Fibroblast of the conjunctiva (primary cell): ENCODE results near the gene CASP4.
A peak's percentile ranks its signal among the peaks of the same experiment; 100 is the strongest.
"Not testable (repeated sequence)": the region's sequence is repeated elsewhere in the genome, so short reads cannot be mapped to it uniquely, and the experiment has no call there.

Experiments
- DNase-seq: peaks from one replicate; pipeline ENCODE4 v3.0.0-alpha.2; 2010; ENCODE audit warnings: low read depth

CASP4 gene

GRCh38 chr11:104956528-104956927 lies 11.8 kb downstream of the CASP4 start:
- no peak for DNase-seq

DNA sequence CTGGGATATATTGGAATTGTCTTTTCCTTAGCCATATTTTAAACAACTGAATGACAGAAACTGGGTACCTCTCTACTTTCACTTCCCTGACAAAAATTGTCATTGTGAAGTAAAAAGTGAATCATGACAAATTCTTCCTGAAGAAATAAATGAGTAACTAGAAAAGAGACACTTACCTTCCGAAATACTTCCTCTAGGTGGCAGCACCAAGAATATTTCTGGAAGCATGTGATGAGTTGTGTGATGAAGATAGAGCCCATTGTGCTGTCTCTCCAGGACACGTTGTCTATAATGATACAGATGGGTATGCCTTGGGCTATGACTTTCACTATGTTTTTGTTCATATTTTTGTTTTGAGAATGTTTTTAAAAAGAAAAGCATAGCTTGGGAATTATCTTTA lies 21.5 kb downstream of the CASP4 start:
- peak; percentile 35 for DNase-seq

DNA sequence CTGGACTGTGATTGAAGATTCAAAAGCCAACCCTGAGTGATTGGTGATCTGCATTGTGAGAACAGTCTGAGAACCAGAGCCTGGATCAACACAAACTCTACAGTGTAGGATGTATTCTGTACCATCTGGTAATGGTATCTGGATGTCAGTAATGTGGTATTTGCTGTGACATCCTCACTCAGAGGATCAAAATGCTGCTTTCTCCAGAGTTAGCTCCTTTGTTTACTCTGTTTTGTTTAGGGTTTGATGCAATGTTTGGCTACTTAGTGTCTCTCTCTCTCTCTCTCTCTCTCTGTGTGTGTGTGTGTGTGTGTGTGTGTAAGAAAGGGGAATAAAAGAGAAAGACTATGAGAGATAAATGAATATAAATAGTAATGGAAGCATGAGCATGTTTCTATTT lies 24.3 kb downstream of the CASP4 start:
- no peak for DNase-seq

DNA sequence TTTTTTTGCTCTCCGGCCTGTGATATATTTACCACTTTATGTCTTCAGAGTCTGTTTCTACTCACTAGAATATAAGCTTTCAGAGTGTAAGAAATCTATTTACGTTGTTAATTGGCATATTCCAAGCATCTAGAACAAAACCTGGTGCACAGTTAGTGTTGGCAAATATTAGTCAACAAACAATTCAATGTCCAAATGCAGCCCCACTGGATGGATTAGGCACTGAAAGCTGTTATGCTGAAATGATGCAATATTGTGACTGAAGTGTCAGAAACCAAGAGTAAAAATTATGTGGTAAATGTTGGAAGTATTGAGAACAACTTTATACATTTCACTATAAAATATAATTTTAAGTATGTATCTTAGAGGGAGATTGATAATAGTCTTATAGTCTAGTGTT lies 24.8 kb downstream of the CASP4 start:
- DNase-seq, result no peak

DNA sequence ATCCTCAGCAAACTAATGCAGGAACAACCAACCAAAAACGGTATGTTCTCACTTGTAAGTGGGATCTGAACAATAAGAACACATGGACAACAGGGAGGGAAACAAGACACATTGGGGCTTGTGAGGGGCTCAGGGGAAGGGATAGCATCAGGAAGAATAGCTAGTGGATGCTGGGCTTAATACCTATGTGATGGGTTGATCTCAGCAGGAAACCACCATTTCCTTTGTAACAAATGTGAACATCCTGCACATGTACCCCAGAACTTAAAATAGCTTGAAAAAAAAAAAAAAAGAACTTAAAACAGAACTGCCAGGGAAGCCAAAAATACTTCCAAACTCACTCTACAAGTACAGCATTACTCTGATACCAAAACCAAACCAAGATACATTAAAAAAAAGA lies 33.8 kb downstream of the CASP4 start:
- DNase-seq, result no peak

DNA sequence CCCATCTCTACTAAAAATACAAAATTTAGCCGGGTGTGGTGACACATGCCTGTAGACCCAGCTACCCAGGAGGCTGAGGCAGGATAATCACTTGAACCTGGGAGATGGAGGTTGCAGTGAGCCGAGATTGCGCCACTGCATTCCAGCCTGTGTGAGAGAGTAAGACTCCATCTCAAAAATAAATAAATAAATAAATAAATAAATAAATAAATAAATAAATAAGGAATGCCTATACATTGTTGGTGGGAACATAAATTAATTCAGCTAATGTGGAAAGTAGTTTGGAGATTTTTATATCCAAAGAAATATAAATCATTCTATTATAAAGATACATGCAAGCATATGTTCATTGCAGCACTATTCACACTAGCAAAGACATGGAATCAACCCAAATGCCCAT lies 34.3 kb downstream of the CASP4 start:
- DNase-seq, result not testable (repeated sequence)

DNA sequence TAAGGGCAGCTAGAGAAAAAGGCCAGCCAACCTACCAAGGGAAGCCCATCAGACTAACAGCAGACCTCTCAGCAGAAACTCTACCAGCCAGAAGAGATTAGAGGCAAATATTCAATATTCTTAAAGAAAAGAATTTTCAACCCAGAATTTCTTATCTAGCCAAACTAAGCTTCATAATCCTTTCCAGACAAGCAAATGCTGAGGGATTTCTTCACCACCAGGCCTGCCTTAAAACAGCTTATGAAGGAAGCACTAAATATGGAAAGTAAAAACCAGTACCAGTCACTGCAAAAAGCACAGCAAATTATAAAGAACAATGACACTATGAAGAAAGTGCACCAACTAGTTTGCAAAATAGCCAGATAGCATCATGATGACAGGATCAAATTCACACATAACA lies 39.6 kb downstream of the CASP4 start:
- no peak for DNase-seq

GRCh38 chr11:104926771-104927611 lies 41.4 kb downstream of the CASP4 start:
- no peak for DNase-seq

- DNase-seq, result no peak
These were observed 42.5 kb downstream of the CASP4 start for GRCh38 chr11:104925850-104926249.

DNA sequence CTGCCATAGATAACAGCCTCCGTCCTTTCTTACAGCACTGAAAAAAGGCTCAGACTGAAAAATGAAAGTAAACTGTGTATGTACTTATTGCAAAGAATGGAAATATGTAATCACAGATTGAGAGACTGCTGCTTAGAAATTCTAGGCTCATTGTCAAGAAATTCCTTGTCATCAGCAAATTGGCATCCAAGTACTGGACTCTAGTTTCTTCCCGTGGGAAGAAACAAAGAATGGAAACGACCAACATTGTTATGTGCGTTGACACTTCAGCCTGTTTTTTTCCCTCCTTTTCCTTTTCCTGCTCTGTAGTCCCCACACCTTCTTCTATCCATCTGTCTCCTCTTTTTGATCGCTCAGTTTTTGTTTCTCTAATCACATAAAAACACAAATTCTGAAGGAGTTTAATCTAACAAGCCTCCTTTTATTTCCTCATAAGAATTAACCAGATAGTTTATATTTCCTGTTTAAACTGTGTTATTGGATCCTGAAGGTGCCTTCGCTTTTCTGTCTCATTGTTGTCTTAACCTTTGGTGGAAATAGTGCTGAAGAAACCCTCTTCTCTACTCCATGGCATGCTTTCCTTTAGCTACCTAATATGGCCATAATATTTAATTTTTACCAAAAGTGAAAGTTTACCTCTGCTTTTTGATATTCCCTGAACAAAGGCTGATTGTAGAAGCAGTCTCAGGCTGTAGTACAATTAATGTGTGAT lies 50.1 kb downstream of the CASP4 start:
- peak; percentile 52 for DNase-seq

- DNase-seq, result no peak
These were observed 50.9 kb downstream of the CASP4 start for GRCh38 chr11:104917271-104918112.

GRCh38 chr11:104916442-104916841 lies 51.9 kb downstream of the CASP4 start:
- DNase-seq, result no peak

DNA sequence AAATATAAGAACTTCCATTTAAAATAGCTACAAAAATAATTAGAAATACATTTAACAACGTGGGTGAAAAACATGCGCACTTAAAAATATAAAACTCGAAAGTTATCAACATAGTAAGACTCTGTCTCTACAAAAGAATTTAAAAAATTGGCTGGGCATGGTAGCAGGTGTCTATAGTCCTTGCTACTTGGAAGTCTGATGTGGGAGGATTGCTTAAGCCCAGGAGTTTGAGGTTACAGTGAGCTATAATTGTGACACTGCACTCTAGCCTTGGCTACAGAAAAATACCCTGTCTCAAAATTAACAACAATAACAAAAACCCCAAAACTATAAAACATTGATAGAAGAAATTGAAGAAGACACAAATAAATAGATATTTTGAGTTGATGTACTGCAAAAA lies 56.3 kb downstream of the CASP4 start:
- DNase-seq, result no peak

DNA sequence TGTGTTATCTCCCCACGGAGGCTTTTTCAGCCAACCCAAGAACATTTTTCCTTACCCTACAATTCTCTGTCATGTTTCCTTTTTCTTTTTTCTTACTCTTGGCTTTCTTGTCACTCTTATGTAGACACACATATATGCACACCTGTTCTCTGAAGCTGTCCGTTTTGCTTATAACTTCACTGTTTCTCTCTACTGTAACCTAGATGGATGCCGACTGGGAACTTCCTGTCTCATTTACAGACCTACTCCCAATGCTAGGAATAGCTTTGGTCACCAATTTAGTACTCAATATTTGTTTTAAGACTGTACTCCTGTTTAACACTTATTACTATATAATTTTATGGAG lies 60.2 kb downstream of the CASP4 start:
- DNase-seq, result no peak

- peak; percentile 30 for DNase-seq
These were observed 60.7 kb downstream of the CASP4 start for GRCh38 chr11:104907521-104908185.

DNA sequence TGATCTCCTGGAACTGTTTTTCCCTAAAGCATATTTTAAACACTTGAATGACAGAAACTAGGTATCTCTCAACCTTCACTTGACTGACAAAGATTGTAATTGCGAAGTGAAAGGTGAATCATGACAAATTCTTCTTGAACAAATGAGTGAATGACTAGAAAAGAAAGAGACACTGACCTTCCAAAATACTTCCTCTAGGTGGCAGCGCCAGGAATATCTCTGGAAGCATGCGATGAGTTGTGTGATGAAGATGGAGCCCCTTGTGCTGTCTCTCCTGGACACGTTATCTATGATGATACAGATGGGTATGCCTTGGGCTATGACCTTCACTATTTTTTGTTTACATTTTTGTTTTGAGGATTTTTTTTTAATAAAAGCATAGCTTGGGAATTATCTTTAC lies 63.1 kb downstream of the CASP4 start:
- no peak for DNase-seq

GRCh38 chr11:104899226-104899625 lies 69.1 kb downstream of the CASP4 start:
- no peak for DNase-seq

DNA sequence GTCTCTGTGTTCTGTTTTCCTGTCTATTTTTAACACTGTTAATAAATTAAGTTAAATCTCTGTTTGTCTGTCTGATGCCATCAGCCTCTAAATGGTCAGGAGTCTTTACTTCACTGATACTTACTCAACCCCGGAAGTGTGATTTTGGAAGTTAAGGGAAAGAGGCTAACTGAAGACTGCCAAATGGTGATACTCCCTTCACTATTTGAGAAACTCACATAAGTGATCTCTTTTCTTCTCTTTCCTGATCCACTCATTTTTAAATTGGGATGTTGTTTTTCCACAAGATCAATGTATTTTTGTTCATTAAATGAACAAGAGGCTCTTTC lies 69.7 kb downstream of the CASP4 start:
- DNase-seq, result no peak

- DNase-seq, result no peak
These were observed 70.3 kb downstream of the CASP4 start, which contains the start of gene CASP12 for GRCh38 chr11:104897891-104898684. Gene CASP12, minus strand, starts transcription at chr11:104898460.

DNA sequence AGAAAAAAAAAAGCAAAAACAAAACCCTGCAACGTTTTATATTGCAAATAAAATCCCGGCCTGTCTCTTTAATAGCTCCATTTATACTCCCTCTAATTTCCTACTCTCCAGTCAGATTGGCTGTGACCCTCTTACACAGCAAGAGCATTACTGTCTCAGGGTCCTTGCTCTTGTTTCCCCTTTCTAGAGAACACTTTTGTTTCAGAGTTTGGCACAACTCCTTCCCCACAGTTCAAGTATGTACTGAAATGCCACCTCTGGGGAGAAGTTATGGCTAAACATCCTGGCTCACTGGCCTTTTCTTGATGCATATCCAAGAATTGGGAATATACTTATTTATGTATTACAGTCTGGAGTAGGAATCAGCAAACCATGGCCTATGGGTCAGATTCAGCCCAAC lies 72.7 kb downstream of the CASP4 start:
- no peak for DNase-seq

DNA sequence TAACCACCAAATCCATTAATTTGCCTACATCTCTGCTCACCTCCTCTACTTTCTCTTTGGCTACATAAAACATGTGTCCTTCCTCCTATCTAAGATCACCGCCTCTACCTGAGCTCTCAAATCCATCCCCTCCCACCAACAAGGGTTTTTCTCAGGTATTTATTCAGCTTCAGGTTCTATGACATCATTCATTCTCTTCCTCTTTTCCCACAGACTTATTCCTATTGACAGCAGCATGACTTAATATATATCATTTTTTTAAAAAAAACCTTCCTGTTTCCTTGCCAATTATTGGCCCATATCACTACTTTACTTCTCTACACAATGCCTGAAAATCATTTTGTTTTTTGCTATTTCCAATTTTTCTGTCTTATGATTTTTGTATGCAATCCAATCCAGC lies 74.5 kb downstream of the CASP4 start:
- no peak for DNase-seq
